PC-3 (cell line): Measurements from ENCODE around the gene CCDC28A. TPM values are rescaled to one million over a fixed set of nuclear protein-coding genes. Genes with fewer than 3 reads are reported as not detected.

ENCODE experiments used
- ATAC-seq: fragments of 200-7000 bp; cut with Tn5 transposase; 2 replicates; pipeline ENCODE4 v1.9.1; 2020; ENCODE audit warnings: mild to moderate bottlenecking, moderate library complexity
- BruUV-seq: library from RNA; stranded (reverse); fragments of 400-500 nt; replicated peaks from 2 replicates; lab custom pipeline; 2021; lab: Mats Ljungman, UMichigan
- CTCF ChIA-PET: fragments of 300-600 bp; sonication (Branson Sonifier 250); formaldehyde crosslinking; loops from one replicate; lab custom pipeline; 2022; ENCODE audit warnings: antibody characterized with exemption; lab: Charles Lee
- POLR2A ChIA-PET: fragments of 300-600 bp; sonication (Branson Sonifier 250); formaldehyde crosslinking; loops from one replicate; lab custom pipeline; 2022; ENCODE audit warnings: antibody characterized with exemption; ENCODE audit not compliant: unreplicated experiment; lab: Charles Lee
- DNase-seq: peaks from one replicate; pipeline ENCODE4 v3.0.0-alpha.2; 2015
- H2AFZ ChIP-seq: fragments of 300-600 bp; sonication (generic); 2 replicates; pipeline ENCODE4 v1.6.0; 2016; ENCODE audit warnings: antibody characterized with exemption, low read length
- H3F3A ChIP-seq: fragments of 300-600 bp; sonication (generic); one replicate; pipeline ENCODE4 v1.6.0; 2017; ENCODE audit warnings: antibody characterized with exemption, low read length, control low read depth, mild to moderate bottlenecking; ENCODE audit not compliant: unreplicated experiment
- H3K27ac ChIP-seq: fragments of 300-600 bp; sonication (generic); 2 replicates; pipeline ENCODE4 v1.5.1; 2016; ENCODE audit warnings: mild to moderate bottlenecking, low read length
- H3K27me3 ChIP-seq: fragments of 300-600 bp; sonication (generic); 2 replicates; pipeline ENCODE4 v1.6.1; 2016; ENCODE audit warnings: low read length, mixed read lengths
- H3K36me3 ChIP-seq: fragments of 300-600 bp; sonication (generic); 2 replicates; pipeline ENCODE4 v1.6.1; 2016; ENCODE audit warnings: low read depth, mixed run types, low read length, mixed read lengths
- H3K4me1 ChIP-seq: fragments of 300-600 bp; sonication (generic); 2 replicates; pipeline ENCODE4 v1.5.1; 2016; ENCODE audit warnings: low read length; ENCODE audit not compliant: insufficient read depth
- H3K4me2 ChIP-seq: fragments of 300-600 bp; sonication (generic); 2 replicates; pipeline ENCODE4 v1.6.0; 2016; ENCODE audit warnings: low read length
- H3K4me3 ChIP-seq: fragments of 300-600 bp; sonication (generic); 2 replicates; pipeline ENCODE4 v1.5.1; 2016; ENCODE audit warnings: mild to moderate bottlenecking, low read length, mixed read lengths
- H3K79me2 ChIP-seq: fragments of 300-600 bp; sonication (generic); 2 replicates; pipeline ENCODE4 v1.6.1; 2017; ENCODE audit warnings: low read length, mixed read lengths
- H3K9ac ChIP-seq: fragments of 300-600 bp; sonication (generic); 2 replicates; pipeline ENCODE4 v1.6.0; 2016; ENCODE audit warnings: mild to moderate bottlenecking, low read length
- H3K9me2 ChIP-seq: fragments of 300-600 bp; sonication (generic); replicated peaks from 2 replicates; pipeline ENCODE4 v1.6.1; 2016; ENCODE audit warnings: mixed run types, low read length, mixed read lengths
- H3K9me3 ChIP-seq: fragments of 300-600 bp; sonication (generic); 2 replicates; pipeline ENCODE4 v1.6.1; 2016; ENCODE audit warnings: low read length, mixed read lengths
- H4K20me1 ChIP-seq: fragments of 300-600 bp; sonication (generic); 2 replicates; pipeline ENCODE4 v1.6.1; 2016; ENCODE audit warnings: low read length, mixed read lengths
- EZH2 ChIP-seq: fragments of 300-600 bp; sonication (generic); IDR thresholded peaks from one replicate; pipeline ENCODE4 v1.6.1; 2017; ENCODE audit warnings: antibody characterized with exemption, mild to moderate bottlenecking, low read length; ENCODE audit not compliant: unreplicated experiment
- EZH2phosphoT487 ChIP-seq: fragments of 300-600 bp; sonication (generic); IDR thresholded peaks from 2 replicates; pipeline ENCODE4 v1.6.1; 2018; ENCODE audit warnings: mild to moderate bottlenecking, antibody characterized with exemption, low read length, borderline replicate concordance
- intact Hi-C: fragments of 100-400 bp; cut with micrococcal nuclease; formaldehyde crosslinking; loops from 2 replicates; pipeline ENCODE4 v1.9.0; 2023
- total RNA-seq: library from RNA; depleted of rRNA; stranded (reverse); fragments of >200 nt; gene quantifications from 2 replicates; pipeline ENCODE4 v1.2.3, GENCODE V29; 2014
- TF ChIP-seq, protein P1 (sequence below): fragments of 300-600 bp; sonication (generic); conservative IDR thresholded peaks from 2 replicates; pipeline ENCODE4 v1.5.1; 2017; ENCODE audit warnings: antibody characterized with exemption, low read depth, mild to moderate bottlenecking, low read length

CCDC28A gene
- total RNA-seq, 1 experiment from 2014 or later = 5.8 TPM

DNA sequence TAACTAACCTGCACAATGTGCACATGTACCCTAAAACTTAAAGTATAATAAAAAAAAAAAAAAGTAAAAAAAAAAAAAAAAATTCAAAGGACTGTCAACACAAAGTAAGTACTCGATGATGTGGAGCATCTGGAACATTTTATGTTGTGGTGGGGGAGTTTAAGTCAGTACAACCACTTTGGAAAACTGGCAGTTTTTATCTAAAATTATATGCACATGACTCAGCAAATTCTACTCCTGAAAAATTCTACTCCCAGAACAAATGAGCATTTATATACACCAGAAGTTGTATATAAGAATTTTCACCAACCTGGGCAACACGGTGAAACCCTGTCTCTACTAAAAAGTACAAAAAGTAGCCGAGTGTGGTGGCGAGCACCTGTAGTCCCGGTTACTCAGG lies 36.9 kb upstream of the CCDC28A start:
- Histone ChIP-seq H3K9ac (no peak overlapping the region), H3K36me3 (no peaks in the 10 kb centered on the region), H3K4me1 (no peaks in the 10 kb centered on the region), H3K79me2 (no peaks in the 10 kb centered on the region), H3K27ac (no peak overlapping the region), H3K4me3 (no peak overlapping the region), H2AFZ (no peak overlapping the region), H4K20me1 (no peaks in the 10 kb centered on the region), H3K9me2 (no peaks in the 10 kb centered on the region), H3K9me3 (no peaks in the 10 kb centered on the region), H3K4me2 (no peak overlapping the region), H3K27me3 (no peaks in the 10 kb centered on the region), H3F3A (no peaks in the 10 kb centered on the region)
- intact Hi-C loops = no loop called here
- ATAC-seq = no peak
- no TSS peak for BruUV-seq
- CTCF ChIA-PET = no interaction called here
- TF ChIP-seq EZH2 (no peak), EZH2phosphoT487 (no peak)
- TF ChIP-seq, protein P1, sequence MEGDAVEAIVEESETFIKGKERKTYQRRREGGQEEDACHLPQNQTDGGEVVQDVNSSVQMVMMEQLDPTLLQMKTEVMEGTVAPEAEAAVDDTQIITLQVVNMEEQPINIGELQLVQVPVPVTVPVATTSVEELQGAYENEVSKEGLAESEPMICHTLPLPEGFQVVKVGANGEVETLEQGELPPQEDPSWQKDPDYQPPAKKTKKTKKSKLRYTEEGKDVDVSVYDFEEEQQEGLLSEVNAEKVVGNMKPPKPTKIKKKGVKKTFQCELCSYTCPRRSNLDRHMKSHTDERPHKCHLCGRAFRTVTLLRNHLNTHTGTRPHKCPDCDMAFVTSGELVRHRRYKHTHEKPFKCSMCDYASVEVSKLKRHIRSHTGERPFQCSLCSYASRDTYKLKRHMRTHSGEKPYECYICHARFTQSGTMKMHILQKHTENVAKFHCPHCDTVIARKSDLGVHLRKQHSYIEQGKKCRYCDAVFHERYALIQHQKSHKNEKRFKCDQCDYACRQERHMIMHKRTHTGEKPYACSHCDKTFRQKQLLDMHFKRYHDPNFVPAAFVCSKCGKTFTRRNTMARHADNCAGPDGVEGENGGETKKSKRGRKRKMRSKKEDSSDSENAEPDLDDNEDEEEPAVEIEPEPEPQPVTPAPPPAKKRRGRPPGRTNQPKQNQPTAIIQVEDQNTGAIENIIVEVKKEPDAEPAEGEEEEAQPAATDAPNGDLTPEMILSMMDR = no peak
- POLR2A ChIA-PET = no interaction called here
- DNase-seq = no peak

DNA sequence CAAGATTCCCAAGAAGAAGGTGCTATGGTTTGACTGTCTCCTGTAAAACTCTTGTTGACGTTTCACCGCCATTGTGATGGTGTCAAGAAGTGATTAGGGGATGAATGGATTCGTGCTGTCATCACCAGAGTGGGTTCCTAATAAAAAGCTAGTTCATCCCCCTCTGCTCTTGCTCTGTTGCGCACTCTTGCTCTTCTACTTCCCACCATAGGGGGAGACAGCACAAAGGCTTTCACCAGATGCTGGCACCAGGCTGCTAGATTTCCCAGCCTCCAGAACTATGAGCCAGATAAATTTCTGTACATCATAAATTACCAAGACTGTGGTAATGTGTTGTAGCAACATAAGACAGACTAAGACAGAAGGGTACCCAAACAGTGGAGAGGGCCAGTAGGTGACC lies 21.6 kb upstream of the CCDC28A start:
- Histone ChIP-seq H3K9ac (no peak overlapping the region), H3K4me1 (no peaks in the 10 kb centered on the region), H2AFZ (no peak overlapping the region), H3K9me2 (no peaks in the 10 kb centered on the region), H3F3A (no peaks in the 10 kb centered on the region), H4K20me1 (no peaks in the 10 kb centered on the region), H3K27ac (no peak overlapping the region), H3K9me3 (no peaks in the 10 kb centered on the region), H3K4me3 (no peak overlapping the region), H3K36me3 (no peaks in the 10 kb centered on the region), H3K79me2 (no peaks in the 10 kb centered on the region), H3K4me2 (no peak overlapping the region), H3K27me3 (no peaks in the 10 kb centered on the region)
- no peak for DNase-seq
- CTCF ChIA-PET = no interaction called here
- POLR2A ChIA-PET = no interaction called here
- intact Hi-C loops = no loop called here
- no TSS peak for BruUV-seq
- ATAC-seq = no peak
- TF ChIP-seq, protein P1 = no peak
- TF ChIP-seq EZH2 (no peak), EZH2phosphoT487 (no peak)

DNA sequence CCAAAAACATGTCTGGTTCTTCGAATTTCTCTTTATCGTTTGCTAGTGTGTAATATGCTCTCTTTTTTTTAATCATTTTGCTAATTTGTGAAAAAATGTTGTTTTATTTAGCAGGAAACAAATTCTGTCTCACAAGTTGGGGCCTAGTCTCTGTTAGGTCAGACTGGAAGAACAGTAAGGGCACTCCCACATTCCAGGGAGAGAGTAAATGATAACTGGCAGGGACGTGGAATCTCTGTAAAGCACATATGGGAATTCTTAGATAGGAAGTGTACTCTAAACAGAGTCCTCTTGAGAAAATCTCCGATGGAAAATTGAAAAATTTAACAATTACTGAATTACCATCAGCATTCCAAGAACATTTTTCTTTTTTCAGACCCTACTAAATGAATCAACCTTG lies 16.4 kb upstream of the CCDC28A start:
- BruUV-seq = no TSS peak

More for the DNA sequence above, 16.4 kb upstream of the CCDC28A start:
- Histone ChIP-seq H3K4me1 (no peaks in the 10 kb centered on the region), H3K27me3 (no peaks in the 10 kb centered on the region), H3K36me3 (no peaks in the 10 kb centered on the region), H2AFZ (no peak overlapping the region), H3K4me2 (no peak overlapping the region), H3K79me2 (no peaks in the 10 kb centered on the region), H3F3A (no peaks in the 10 kb centered on the region), H4K20me1 (no peaks in the 10 kb centered on the region), H3K9me3 (no peaks in the 10 kb centered on the region), H3K4me3 (no peak overlapping the region), H3K9ac (no peak overlapping the region), H3K27ac (no peak overlapping the region), H3K9me2 (no peaks in the 10 kb centered on the region)
- intact Hi-C loops = no loop called here
- DNase-seq (no peak), ATAC-seq (no peak)
- ChIA-PET CTCF (no interaction called here), POLR2A (no interaction called here)
- TF ChIP-seq EZH2 (no peak), EZH2phosphoT487 (no peak)
- TF ChIP-seq, protein P1 = no peak
